GM18519 (cell line): ENCODE data around the gene DIO2.

ENCODE experiments used
- ATAC-seq: cut with Tn5 transposase; IDR thresholded peaks from one replicate; pipeline ENCODE4 v1.9.1; 2021; ENCODE audit warnings: mild to moderate bottlenecking, moderate library complexity; ENCODE audit not compliant: unreplicated experiment, low FRiP score

The DIO2 gene

DNA sequence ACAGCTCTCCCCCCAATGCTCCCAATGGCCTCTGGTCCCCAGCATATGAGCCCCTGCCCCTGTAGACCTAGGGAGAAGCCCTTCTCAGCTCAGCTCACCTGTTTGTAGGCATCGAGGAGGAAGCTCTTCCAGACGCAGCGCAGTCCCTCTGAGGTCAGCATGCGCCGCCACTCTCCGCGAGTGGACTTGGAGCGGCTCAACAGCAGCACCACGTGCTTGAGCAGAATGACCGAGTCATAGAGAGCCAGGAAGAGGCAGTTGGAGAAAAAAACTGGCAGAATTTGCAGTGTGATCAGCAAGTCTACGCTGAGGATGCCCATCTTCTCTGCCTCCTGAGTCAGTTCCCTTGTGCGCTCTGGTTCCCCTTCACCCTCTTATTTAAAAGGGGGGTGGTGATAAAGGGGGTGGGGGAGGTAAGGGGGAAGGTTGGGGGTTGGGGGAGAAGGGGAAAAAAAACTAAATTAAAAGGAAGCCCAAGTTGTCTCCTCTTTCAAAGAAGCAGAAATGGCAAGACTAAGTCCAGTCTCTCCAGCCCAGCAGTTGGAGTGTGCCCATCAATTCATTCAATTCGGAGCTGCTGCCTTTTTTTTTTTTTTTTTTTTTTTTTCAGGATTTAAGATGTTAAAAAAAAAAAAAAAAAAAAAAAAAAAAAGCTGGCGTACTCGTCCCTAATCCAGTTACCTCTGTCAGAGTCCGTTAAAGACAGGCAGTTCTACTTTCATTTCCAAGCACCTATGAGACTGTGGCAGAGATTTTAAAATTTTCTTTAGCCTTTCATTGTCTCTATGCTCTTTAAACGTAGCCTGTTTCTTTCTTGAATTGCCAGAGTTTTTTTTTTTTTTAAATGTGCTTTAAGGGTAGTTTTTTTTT is at the start of gene DIO2:
Gene DIO2 (minus strand): TSS at position 352 of the 870 bp plus-strand sequence. CDS start 32 bp downstream, at position 320.
- no peak for ATAC-seq

DNA sequence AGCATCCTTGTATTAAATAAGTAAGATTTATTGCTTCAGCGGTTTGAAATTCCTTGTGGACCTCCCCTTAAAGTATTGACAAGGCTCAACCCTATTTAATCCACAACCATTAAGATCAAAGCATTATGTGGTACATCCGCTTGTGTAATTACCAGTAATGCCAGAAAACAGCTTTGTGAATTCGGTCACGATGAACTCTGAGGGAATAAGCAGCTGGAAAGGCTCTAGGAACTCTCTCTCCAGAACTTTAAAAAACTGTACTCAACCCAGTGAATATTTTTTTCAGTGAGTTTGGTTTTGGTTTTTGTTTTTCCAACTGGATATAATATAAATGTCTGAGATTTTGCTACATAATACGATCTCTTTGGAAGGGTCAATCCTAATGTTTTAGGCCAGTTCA is 49.3 kb upstream of the DIO2 start:
- no peak for ATAC-seq

DNA sequence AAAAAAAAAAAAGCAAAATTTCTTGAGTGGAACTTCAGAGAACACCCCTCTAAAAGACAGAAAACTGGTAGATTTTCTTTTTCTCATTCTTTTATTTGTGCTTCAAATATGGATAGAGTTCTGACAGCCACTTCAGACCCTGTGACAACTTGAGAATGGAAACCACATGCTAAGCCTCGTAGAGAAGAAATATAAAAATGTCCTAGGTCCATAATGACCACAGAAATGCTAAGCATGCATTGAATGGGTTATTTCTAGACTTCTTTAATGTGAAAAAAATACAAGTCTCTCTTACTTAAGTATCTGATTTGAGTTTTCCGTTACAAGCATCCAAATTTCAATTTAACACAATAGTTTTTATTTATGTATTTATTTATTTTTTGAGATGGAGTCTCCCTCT is 28.3 kb upstream of the DIO2 start:
- no peak for ATAC-seq

DNA sequence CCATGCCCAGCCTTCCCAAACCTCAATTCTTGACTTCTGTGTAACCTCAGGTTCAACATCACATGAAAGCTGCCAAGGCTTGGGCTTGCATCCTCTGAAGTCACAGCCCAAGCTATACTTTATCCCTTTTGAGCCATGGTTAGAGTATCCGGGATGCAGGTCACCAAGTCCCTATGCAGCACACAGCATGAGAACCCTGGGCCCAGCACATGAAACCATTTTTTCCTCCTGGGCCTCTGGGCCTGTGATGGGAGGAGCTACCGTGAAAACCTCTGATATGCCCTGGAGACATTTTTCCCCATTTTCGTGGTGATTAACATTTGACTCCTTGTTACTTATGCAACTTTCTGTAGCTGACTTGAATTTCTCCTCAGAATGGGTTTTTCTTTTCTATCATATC is 25.8 kb upstream of the DIO2 start:
- no peak for ATAC-seq

DNA sequence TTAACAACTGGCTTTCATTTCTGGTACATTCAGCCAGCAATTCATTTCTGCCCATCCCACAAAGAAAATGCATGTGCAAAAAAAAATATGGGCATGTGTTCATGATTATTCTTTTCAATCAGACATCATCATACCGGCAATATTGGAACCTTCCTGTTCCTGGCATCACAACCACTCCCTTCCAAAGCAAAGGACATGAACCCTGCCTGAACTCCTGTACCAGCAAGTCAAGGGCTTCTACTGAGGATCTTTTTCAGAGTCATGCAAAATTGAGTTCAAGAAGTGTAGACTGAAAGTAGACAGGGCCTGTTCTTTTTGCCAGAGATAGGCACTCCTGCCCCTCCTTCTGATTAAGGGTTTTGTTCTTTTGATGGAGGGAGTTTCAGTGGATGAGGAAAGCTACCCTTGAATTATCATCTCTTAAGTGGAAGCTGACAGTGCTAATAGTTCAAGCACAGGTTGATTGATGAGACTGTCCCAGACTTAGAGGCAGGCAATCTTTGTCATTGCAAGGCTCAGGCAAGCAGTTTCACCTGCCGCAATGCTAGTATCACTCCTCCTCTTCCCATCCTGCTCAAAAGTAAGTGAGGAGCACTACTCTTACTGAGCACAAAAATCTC is 22.3 kb upstream of the DIO2 start:
- no peak for ATAC-seq

DNA sequence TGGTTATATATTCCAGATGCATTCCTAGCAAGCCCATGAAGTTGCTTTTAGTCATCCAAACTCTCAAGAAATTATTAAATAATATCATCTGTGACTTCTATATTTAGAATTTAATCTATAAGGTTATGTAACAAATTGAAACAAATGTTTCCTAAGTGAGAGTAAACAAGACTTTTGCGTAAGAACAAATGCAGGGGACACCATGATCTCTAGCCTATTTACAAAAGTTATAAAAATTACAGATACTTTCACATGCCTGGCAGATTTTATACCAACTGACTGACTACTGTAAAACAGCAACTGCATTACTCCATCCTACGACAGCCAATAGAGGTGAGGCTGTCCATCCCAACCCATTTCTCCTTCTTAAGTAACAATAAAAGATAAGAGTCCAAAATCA is 20.4 kb upstream of the DIO2 start:
- no peak for ATAC-seq

DNA sequence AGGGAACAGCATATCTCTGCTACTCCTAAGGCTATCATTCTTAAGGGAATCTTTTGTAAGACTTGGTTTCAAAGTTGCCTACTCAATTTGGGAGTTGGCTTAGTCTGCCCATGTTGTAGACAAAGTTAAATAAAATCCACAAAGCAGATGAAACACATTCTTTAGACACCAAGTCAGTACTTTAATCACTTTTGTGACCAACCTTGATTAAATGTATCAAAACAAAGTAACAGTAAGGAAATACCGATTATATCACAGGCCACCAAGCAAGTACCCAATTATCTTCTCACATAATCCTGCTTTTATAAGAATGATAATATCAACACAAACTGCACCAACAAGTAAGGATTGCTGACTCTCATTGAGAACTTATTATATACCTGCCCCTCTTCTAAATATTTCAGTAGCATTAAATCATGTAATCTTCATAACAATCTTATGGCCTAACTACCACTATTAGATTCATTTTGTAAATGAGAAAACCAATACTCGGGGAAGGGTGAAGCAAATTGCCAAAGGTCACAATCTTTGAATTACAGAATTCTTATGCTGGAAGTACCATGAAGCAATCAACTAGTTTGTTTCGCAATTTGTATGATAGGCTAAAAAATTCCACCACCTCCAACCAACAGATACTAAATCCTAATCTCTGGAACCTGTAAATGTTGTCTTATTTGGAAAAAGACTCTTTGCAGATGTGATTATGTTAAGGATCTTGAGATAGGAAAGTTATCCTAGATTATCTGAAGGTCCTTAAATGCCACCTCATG is 12.6 kb upstream of the DIO2 start:
- no peak for ATAC-seq

DNA sequence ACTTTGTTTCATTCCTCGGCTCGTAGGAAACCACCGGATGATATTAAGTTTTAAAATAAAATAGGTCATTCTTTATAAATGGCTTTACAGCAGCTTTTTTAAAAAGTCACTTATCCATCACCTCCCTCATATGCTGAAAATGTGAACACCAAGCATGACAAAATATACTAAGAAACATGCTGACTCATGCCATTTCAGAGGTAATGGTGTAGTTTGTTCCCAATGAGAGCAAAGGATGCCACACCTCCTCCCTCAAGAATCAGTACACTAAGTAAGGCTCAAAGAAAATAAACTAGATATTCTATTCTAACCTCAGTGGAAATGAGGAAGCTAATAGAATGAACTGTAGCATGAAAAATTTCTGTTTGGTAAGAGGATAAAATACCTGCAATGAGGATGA is 5.5 kb upstream of the DIO2 start:
- no peak for ATAC-seq

DNA sequence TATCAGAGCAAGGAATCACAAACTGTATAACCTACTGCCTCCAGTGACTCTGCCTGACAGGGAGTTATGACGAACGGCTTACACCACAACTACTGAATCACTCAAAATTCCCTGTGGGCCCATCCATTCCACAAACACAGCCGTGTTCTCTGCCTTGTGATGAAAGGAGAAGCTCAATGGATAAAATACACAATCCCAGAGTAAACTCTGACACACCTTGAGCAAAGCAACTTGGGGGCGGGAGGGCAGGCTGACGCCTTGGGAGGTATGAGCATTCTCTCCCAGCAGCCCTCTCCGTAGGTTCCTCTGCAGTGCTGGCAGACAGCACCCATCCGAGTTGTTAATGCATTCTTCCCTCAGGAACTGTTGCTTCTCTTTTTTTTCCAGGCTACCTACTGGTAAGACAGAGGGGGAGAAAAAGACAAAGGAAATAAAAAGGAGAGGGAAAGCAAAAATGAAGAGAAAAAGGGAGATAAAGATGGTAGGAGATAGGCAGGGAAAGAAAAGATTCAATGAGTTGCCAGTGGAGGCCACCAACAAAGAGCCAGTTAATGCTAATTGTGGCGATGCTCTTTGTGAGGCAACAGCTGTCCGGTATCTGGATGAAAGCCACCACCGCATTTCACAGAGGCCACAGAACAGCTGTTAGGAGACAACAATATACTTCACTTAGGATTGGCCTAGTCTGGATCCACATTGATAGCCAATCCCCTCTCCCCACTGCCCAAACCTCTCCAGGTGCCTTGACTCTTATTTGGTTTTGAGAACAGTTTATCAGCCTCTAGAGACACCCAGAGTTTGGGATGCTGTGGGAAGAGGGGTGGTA is 4.7 kb upstream of the DIO2 start:
- no peak for ATAC-seq

DNA sequence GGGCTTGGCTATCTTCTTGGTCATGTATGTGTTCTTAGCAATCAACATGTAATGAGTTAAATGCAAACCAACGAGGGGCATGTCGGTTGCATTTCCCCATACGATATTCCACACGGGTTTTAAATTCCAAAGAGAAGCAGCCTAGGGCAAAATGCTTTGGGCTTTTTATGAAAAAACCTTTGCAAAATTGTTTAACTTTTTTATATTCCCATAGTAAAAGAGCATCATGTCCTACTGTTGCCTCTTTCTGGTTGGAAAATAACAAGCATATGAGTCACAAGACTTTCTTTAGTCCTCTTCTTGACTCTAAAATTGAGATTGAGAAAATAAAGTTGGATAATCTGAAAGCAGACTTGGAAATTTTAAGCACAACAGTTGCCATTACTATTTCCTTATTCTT is 3.8 kb upstream of the DIO2 start:
- no peak for ATAC-seq

DNA sequence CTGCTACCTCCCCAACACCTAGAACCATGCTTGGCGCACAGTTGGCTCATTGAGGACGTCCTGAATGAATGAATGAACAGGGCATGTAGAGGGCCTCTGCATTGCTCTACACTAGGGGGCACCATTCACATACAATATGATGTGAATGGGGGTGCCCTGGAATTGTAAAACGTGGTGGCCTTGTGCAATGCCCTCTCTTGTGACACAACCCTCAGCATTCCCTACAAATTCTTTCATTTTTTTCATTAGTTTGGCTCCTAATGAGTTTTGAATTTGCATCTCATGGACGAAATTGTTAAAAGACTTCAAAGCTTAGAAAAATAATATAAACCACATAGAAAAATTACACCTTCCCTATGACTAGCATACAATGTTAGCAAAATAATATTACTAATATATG is 2.3 kb upstream of the DIO2 start:
- peak; percentile 64 for ATAC-seq

DNA sequence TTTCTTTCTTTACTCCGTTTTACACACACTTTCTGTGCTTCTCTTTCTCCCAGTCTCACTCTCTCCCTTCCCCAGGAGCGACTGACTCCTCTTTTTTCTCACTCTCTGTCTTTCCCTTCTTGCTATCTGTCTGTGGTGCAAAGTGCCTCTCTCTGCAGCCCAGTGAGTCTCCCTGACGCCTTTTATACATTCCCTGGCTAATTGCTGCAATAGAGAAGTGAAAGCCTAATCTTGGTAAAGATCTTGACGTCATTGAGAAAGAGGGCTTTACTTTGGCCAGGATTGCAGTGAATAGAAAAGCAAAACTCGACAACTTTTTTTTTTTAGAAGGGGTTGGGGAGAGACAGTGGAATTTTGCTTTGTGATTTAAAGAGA is 706 bp upstream of the DIO2 start:
- no peak for ATAC-seq

DNA sequence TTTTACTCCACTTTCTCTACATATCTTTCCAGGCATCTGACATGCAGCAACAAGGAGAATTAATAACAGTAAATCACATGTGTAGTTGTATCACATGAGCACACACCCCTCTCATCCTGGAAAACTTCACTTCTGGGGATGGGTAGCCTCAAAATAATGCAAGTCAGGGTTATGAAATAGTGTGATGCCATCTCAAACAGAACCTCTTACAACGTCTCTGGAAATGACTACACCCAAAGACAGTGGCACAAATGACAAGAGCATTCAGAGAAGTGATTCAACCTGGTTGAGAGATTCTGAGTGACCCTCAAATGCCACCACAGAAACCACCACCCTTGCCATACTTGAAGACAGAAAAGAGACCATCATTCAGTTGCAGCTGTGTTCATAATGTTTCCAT is 2.8 kb downstream of the DIO2 start:
- ATAC-seq = no peak

DNA sequence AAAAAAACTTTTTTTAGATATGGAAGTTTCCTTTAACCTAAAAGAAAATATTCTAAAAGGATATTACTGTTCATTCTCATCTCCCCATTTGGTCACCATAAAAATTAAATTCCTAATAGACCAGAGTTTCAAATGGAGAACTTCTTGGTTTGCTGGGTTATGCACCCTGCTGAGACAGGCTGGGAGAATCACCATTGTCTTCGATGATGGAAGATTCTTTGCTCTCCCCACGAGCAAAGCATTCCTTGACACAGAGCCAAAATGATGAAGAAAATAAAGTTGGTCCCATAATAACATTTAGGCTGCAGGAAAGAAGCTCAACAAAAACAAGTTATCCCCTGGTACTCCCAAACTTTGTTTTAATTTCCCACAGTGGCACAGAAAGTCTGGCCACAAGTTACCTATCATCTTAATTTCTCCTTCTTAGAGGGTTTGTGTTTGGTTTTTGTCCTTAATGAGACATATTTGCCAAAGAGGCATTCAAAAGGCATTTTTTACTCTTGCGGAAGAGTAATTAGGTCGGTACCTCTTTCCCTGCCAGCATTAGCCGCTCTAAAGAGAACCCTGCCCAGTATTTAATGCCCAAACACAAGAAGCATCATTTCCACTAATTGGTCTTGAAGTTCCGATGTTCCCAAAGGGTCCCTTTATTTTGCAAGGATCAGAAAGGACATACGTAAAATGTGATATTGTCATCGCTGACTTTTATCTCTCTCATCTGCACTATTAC is 4.8 kb downstream of the DIO2 start:
- no peak for ATAC-seq

DNA sequence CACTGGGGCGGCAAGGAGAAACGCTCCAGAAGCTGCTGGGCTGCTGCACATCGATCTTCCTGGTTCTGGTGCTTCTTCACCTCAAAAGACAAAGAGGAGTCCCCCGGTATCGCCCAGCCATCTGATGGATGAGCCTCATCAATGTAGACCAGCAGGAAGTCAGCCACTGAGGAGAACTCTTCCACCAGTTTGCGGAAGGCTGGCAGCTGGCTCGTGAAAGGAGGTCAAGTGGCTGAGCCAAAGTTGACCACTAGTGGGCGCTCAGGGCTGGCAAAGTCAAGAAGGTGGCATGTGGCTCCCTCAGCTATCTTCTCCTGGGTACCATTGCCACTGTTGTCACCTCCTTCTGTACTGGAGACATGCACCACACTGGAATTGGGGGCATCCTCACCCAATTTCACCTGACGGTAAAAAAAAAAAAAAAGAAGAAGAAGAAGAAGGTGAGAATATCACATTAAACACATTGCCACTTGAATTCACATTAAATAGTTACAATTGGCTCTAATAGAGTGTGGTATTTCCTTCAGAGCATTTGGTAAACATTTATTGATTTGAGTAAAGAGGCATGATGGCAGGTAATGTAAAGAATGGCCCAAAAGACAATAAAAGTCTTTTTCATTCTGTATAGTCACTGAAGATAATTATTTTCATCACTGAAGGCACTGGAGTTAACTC is 8.3 kb downstream of the DIO2 start:
- no peak for ATAC-seq

DNA sequence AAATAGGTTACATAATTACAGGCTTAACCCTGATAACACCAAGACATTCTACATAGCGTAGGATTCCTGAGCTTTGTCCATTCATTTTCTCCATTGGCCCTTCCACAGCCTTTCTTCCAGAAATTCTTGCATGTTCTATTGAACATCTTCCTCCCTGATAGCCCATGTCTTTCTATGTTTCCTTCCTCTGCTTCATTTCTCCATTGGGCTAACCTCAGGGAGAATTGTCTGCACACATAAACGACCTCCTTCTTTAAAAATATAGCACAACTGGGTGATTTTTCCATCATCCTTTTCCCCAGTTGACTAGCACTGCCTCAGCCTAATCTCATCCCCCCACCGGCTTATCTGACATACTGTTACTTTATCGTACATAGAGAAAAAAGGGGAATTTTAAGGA is 11.2 kb downstream of the DIO2 start:
- ATAC-seq = no peak

DNA sequence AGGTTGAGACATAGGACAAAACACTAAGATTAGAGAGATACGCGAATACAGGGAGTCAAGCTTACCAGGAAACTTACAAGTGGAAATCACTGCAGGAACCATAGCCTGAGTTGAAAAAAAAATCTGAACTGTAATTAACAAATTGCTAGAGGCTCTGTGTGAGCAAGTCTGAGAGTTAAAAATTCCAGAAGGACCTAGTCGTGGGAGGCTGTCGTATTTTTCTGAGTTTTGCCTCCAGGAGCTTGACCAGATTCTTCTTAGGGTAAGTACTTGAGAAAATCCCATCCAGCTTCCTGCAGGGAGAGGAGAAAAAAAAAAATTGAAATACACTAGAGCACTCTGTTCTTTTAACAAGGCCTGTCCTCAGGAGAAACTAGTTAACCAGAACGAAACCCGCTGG is 22.7 kb downstream of the DIO2 start:
- ATAC-seq = no peak

DNA sequence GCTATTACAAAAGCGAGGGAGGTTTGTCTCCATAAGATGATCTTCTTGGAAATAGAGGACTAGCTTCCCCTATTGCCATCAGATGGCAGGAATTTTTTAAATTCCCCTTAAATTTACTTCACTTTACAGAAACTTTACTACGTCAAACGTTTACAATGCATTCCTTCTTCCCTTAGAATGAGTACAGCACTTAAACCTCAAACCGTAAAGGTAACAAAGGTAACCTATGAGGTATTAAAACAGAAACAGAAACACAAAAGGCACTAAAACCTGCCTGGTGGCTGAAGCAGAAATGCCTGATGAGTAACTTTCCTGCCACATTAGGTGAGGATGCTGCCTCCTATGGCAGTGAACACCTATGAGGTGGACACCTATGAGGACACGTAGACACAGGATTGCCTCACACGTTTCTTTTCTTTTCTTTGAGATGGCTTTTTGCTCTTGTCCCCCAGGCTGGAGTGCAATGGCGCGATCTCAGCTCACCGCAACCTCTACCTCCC is 25.0 kb downstream of the DIO2 start:
- no peak for ATAC-seq

DNA sequence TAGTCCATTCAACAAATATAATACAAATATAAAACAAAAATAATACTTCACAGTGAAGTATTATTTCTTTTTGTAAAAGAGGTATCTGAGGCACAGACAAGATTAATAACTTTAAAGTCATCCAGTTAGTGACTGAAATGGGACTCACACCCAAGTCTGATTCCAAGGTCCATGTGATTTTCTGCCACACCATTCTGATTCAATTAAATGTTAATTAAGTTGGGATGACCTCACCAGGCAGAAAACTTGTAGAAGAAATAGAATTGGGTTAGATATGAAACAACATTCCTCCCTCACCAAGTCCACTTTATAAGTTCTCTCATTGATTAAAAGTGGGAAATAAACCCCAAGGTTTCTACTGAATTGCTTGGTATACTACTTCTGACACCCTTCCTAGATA is 34.4 kb downstream of the DIO2 start:
- ATAC-seq = no peak
